ENCODE measurements around the gene RASGEF1B. TPM values are rescaled to one million over a fixed set of nuclear protein-coding genes. Genes with fewer than 3 reads are reported as not detected.

The RASGEF1B gene
- total and polyA plus RNA-seq, 2 experiments from 2014 or later = 2.8 to 5.2 TPM

DNA sequence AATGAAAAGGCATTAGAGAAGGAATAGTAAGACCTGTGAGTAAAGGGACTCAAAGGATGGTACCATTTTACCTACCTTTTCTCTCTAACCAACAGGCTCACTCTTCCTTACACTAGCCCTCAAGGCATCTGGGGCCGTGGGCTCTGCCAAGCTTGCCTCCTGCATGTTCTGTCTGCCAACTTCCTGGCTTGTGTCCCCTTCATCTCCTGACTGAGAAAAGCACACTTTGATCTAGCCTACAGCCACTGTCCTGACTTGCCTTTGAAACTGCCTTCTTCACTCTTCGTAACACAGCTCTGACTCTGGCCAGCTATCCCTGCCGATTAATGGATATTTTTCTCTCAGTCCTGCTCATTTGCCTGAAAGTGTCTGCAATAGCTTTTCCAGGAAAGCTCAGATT is 76.5 kb downstream of the RASGEF1B start:
- Histone ChIP-seq H3K79me2 (replicated peaks; ENCODE audit: insufficient read depth) (no peaks in the 10 kb centered on the region), H3K4me1 (ENCODE audit: insufficient read depth) (no peaks in the 10 kb centered on the region), H4K20me1 (replicated peaks; ENCODE audit: insufficient read depth) (no peaks in the 10 kb centered on the region), H2AFZ (peak overlapping the region; percentile 75; the same call in 1 of the 2 replicates), H3K36me3 (ENCODE audit: insufficient read depth) (no peaks in the 10 kb centered on the region), H3K27ac (ENCODE audit: low read depth) (no peak overlapping the region), H3K9me2 (ENCODE audit: insufficient read depth) (peaks cover 4% of the 10 kb centered on the region; the same call in 1 of the 2 replicates), H3F3A (replicated peaks; ENCODE audit: low read depth) (no peaks in the 10 kb centered on the region), H3K27me3 (ENCODE audit: insufficient read depth) (no peaks in the 10 kb centered on the region), H3K4me3 (no peak overlapping the region), H3K4me2 (no peak overlapping the region)
- Mint-ChIP-seq H3K27ac (no peak overlapping the region), H3K36me3 (ENCODE audit: low read depth) (no peaks in the 10 kb centered on the region), H3K27me3 (ENCODE audit: insufficient read depth, low read depth, poor library complexity) (no peaks in the 10 kb centered on the region), H3K4me3 (no peak overlapping the region), H3K4me1 (peaks cover 3% of the 10 kb centered on the region; the same call in 1 of the 3 replicates), H3K9me3 (no peaks in the 10 kb centered on the region)
- TF ChIP-seq REST (IDR thresholded peaks at IDR 0.05; ENCODE audit: unreplicated experiment) (no peak), ZNF331 (CRISPR knock-in tag; IDR thresholded peaks at IDR 0.05; ENCODE audit: low read depth) (no peak), STAT1 (IDR thresholded peaks at IDR 0.05; ENCODE audit: unreplicated experiment) (no peak), CREB1 (CRISPR knock-in tag; IDR thresholded peaks at IDR 0.05; ENCODE audit: low read depth) (no peak), POLR2AphosphoS5 (IDR thresholded peaks at IDR 0.05; ENCODE audit: low read depth) (no peak), ZNF114 (CRISPR knock-in tag; IDR thresholded peaks at IDR 0.05) (no peak), NANOG (IDR thresholded peaks at IDR 0.05; ENCODE audit: borderline replicate concordance) (no peak), ETS1 (IDR thresholded peaks at IDR 0.05) (no peak), JUNB (IDR thresholded peaks at IDR 0.05; ENCODE audit: unreplicated experiment) (no peak), EZH2 (IDR thresholded peaks at IDR 0.05; ENCODE audit: low read depth, unreplicated experiment) (no peak), EZH2phosphoT487 (IDR thresholded peaks at IDR 0.05; ENCODE audit: unreplicated experiment) (no peak)
- TF ChIP-seq, protein P1, sequence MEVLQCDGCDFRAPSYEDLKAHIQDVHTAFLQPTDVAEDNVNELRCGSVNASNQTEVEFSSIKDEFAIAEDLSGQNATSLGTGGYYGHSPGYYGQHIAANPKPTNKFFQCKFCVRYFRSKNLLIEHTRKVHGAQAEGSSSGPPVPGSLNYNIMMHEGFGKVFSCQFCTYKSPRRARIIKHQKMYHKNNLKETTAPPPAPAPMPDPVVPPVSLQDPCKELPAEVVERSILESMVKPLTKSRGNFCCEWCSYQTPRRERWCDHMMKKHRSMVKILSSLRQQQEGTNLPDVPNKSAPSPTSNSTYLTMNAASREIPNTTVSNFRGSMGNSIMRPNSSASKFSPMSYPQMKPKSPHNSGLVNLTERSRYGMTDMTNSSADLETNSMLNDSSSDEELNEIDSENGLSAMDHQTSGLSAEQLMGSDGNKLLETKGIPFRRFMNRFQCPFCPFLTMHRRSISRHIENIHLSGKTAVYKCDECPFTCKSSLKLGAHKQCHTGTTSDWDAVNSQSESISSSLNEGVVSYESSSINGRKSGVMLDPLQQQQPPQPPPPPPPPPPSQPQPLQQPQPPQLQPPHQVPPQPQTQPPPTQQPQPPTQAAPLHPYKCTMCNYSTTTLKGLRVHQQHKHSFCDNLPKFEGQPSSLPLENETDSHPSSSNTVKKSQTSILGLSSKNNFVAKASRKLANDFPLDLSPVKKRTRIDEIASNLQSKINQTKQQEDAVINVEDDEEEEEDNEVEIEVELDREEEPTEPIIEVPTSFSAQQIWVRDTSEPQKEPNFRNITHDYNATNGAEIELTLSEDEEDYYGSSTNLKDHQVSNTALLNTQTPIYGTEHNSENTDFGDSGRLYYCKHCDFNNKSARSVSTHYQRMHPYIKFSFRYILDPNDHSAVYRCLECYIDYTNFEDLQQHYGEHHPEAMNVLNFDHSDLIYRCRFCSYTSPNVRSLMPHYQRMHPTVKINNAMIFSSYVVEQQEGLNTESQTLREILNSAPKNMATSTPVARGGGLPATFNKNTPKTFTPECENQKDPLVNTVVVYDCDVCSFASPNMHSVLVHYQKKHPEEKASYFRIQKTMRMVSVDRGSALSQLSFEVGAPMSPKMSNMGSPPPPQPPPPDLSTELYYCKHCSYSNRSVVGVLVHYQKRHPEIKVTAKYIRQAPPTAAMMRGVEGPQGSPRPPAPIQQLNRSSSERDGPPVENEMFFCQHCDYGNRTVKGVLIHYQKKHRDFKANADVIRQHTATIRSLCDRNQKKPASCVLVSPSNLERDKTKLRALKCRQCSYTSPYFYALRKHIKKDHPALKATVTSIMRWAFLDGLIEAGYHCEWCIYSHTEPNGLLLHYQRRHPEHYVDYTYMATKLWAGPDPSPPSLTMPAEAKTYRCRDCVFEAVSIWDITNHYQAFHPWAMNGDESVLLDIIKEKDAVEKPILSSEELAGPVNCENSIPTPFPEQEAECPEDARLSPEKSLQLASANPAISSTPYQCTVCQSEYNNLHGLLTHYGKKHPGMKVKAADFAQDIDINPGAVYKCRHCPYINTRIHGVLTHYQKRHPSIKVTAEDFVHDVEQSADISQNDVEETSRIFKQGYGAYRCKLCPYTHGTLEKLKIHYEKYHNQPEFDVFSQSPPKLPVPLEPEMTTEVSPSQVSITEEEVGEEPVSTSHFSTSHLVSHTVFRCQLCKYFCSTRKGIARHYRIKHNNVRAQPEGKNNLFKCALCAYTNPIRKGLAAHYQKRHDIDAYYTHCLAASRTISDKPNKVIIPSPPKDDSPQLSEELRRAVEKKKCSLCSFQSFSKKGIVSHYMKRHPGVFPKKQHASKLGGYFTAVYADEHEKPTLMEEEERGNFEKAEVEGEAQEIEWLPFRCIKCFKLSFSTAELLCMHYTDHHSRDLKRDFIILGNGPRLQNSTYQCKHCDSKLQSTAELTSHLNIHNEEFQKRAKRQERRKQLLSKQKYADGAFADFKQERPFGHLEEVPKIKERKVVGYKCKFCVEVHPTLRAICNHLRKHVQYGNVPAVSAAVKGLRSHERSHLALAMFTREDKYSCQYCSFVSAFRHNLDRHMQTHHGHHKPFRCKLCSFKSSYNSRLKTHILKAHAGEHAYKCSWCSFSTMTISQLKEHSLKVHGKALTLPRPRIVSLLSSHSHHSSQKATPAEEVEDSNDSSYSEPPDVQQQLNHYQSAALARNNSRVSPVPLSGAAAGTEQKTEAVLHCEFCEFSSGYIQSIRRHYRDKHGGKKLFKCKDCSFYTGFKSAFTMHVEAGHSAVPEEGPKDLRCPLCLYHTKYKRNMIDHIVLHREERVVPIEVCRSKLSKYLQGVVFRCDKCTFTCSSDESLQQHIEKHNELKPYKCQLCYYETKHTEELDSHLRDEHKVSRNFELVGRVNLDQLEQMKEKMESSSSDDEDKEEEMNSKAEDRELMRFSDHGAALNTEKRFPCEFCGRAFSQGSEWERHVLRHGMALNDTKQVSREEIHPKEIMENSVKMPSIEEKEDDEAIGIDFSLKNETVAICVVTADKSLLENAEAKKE (CRISPR knock-in tag; IDR thresholded peaks at IDR 0.05) = no peak
- TF ChIP-seq, protein P2, sequence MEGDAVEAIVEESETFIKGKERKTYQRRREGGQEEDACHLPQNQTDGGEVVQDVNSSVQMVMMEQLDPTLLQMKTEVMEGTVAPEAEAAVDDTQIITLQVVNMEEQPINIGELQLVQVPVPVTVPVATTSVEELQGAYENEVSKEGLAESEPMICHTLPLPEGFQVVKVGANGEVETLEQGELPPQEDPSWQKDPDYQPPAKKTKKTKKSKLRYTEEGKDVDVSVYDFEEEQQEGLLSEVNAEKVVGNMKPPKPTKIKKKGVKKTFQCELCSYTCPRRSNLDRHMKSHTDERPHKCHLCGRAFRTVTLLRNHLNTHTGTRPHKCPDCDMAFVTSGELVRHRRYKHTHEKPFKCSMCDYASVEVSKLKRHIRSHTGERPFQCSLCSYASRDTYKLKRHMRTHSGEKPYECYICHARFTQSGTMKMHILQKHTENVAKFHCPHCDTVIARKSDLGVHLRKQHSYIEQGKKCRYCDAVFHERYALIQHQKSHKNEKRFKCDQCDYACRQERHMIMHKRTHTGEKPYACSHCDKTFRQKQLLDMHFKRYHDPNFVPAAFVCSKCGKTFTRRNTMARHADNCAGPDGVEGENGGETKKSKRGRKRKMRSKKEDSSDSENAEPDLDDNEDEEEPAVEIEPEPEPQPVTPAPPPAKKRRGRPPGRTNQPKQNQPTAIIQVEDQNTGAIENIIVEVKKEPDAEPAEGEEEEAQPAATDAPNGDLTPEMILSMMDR (conservative IDR thresholded peaks at IDR 0.05; ENCODE audit: low read depth in 2 of 2) = no peak
- DNase-seq (ENCODE audit: low spot score) (no peak), ATAC-seq (no peak)

Measured in GM23338 (cell line).